D721Med (cell line): ENCODE measurements around the gene STX5.

Experiments
- DNase-seq: peaks from one replicate; pipeline ENCODE4 v3.0.0; 2011; ENCODE audit warnings: low spot score; ENCODE audit not compliant: insufficient read length
- FAIRE-seq: peaks from 2 replicates; lab custom pipeline; 2011; peaks lifted over from hg19 to GRCh38; lab: Jason Lieb, UNC
- CTCF ChIP-seq: IDR thresholded peaks from 2 replicates; pipeline ENCODE4 v1.5.1; 2012; ENCODE audit warnings: mild to moderate bottlenecking, control low read depth; ENCODE audit not compliant: insufficient read depth; ENCODE audit errors: missing control alignments

The STX5 gene

GRCh38 chr11:62806611-62807121 is 25.2 kb downstream of the STX5 start:
- no peak for DNase-seq

GRCh38 chr11:62805961-62806441 is 25.9 kb downstream of the STX5 start:
- DNase-seq (no peak), FAIRE-seq (no peak)
- no peak for TF ChIP-seq CTCF

More at GRCh38 chr11:62806611-62807121, 25.2 kb downstream of the STX5 start:
- no peak for FAIRE-seq
- no peak for TF ChIP-seq CTCF

- DNase-seq: peak; percentile 93
- no peak for FAIRE-seq
- TF ChIP-seq CTCF: no peak
These were observed 26.6 kb downstream of the STX5 start, which contains the start of gene NXF1 for GRCh38 chr11:62805076-62805892. Gene NXF1, minus strand, starts transcription at chr11:62805440. Its CDS starts 84 bp downstream, at chr11:62805356.

GRCh38 chr11:62804310-62805075 is 27.4 kb downstream of the STX5 start:
- no peak for TF ChIP-seq CTCF
- no peak for DNase-seq
- FAIRE-seq: no peak

GRCh38 chr11:62801071-62801470 is 30.8 kb downstream of the STX5 start:
- DNase-seq (no peak), FAIRE-seq (no peak)
- no peak for TF ChIP-seq CTCF

- no peak for TF ChIP-seq CTCF
- no peak for FAIRE-seq
- DNase-seq: no peak
These were observed 32.4 kb downstream of the STX5 start for GRCh38 chr11:62799486-62799885.

- DNase-seq (no peak), FAIRE-seq (no peak)
- TF ChIP-seq CTCF: no peak
These were observed 35.6 kb downstream of the STX5 start for GRCh38 chr11:62796281-62796680.
